ENCODE results near the gene DNASE1L3.
A peak's percentile ranks its signal among the peaks of the same experiment; 100 is the strongest.

The DNASE1L3 gene

DNA sequence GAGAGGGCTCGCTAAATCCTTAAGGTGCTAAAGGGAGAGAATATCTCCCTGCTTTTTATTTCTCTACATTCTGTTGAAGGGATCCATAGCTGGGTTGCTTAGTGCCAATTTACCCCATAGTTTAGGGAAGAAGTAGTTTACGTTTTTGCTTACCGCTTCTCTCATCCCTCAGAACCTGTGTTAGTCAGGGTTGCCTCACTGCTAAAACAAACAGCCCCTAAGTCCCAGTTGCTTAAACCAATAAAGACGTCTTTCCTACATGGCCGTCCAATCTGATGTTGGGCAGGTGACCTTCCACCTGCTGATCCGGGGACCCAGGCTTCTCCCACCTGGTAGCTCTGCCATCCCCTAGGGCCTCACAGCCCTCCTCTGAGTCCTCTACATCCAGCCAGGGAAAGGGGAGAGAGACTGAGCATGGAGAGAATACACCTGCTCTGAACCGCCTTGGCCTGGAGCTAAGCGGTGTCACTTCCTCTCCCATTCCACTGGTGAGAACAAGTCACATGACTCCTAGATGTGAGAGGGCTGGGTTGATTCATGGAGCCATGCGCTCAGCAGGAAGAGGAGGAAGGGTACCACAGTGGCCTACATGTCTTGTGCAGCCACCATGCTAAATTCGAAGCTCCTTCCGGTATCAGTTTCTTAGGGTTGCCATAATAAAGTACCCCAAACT is 26.3 kb downstream of the DNASE1L3 start:
- H3K27ac Mint-ChIP-seq: no peak overlapping the region
- CTCF ChIA-PET: interaction anchor here (0.9 to 3.9 kb wide), 9 partner anchors 11 to 123 kb away, joined by 3 to 26 read pairs (median 4); no protein-coding TSS in a partner anchor
- DNase-seq: no peak

DNA sequence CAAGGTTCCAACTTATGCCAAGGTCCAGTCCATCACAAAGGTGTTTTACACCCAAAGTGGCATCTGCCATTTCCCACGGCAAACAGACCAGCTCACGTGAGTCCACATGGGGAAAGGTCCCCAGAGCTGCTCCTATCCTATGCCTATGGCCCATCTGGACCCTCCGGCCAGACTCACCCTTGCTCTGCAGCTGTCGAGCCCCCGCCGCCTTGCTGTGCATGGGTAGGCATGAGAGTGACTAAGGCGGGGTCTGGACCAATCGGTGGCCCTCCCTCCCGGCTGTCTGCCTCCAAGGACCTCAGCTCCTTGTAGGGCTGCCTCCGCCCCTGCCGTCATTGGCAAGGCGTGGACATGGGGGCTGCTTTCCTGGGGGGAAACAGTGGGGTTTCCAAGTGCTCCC is 26.9 kb downstream of the DNASE1L3 start:
- no peak overlapping the region for H3K4me3 Mint-ChIP-seq
- no peaks in the 10 kb centered on the region for H3K9me3 Mint-ChIP-seq
- H3K36me3 Mint-ChIP-seq: no peaks in the 10 kb centered on the region
- no peak for DNase-seq
- CTCF ChIA-PET: interaction anchor here (0.5 to 3.9 kb wide), 10 partner anchors 10 to 124 kb away, joined by 3 to 26 read pairs (median 4); no protein-coding TSS in a partner anchor
- H3K4me1 Mint-ChIP-seq: peaks cover 6% of the 10 kb centered on the region
- H3K27me3 Mint-ChIP-seq: peaks cover 32% of the 10 kb centered on the region
- no peak overlapping the region for H3K27ac Mint-ChIP-seq

More for the DNA sequence above, 26.3 kb downstream of the DNASE1L3 start:
- peaks cover 4% of the 10 kb centered on the region for H3K4me1 Mint-ChIP-seq
- H3K36me3 Mint-ChIP-seq: no peaks in the 10 kb centered on the region
- peaks cover 32% of the 10 kb centered on the region for H3K27me3 Mint-ChIP-seq
- no peaks in the 10 kb centered on the region for H3K9me3 Mint-ChIP-seq
- no peak overlapping the region for H3K4me3 Mint-ChIP-seq

DNA sequence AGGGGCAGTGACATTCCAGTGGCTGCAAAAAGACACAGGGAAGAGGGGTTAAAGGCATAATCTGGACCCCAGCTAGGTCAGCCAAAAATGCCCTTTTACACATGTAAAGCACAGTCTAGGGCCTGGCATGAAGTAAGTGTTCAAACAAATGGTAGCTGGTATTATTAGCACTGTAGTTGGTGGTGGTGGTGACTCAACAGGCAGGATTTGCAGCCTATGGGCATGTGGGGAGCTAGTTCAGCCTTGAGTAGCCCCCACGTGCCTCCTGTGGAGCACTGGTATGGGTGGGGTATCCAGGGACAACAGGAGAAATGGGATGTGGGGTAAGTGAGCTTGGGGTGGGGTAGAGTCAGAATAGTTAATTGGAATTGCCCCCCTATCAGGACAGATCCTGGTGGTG is 27.6 kb downstream of the DNASE1L3 start:
- DNase-seq: no peak
- CTCF ChIA-PET: interaction anchor here (0.8 to 3.9 kb wide), 5 partner anchors 11 to 124 kb away, joined by 3 to 26 read pairs (median 4); no protein-coding TSS in a partner anchor

DNA sequence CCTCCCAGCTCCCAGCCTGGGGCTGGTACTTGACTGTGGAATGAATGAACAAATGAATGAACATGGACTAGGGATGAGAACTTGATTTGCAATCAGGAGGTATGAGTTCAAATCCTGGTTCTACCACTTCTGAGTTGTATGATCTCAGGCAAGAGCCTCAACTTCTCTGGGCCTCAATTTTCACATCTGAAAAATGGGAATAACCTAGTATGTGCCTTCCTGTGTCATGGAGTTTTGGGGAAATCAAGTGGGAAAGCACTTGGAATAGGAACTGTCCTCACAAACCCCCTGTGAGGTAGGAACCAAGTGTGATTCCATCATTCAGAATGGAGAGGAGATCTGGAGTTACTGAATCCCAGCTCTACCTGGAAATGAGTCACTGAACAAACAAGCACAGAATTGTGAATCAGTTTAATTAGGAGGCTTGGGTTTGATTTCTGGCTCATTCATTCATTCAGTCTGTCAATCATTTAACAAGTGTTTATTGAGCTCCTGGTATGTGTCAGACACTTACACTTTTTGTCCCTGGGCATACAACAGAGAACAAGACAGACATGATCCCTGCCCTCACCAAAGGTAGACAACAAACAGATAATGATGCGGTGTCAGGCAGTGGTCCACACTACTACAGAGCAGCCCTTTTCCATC is 29.7 kb downstream of the DNASE1L3 start:
- H3K4me1 Mint-ChIP-seq: peaks cover 18% of the 10 kb centered on the region
- H3K27ac Mint-ChIP-seq: no peak overlapping the region
- no peak for DNase-seq
- no peak overlapping the region for H3K4me3 Mint-ChIP-seq
- CTCF ChIA-PET: interaction anchor here (2.4 to 6.6 kb wide), 2 partner anchors 8 to 15 kb away, joined by 6 to 50 read pairs; no protein-coding TSS in a partner anchor
- H3K36me3 Mint-ChIP-seq: no peaks in the 10 kb centered on the region
- peaks cover 43% of the 10 kb centered on the region for H3K27me3 Mint-ChIP-seq
- H3K9me3 Mint-ChIP-seq: no peaks in the 10 kb centered on the region

More for the DNA sequence above, 27.6 kb downstream of the DNASE1L3 start:
- H3K4me3 Mint-ChIP-seq: no peak overlapping the region
- peaks cover 39% of the 10 kb centered on the region for H3K27me3 Mint-ChIP-seq
- H3K4me1 Mint-ChIP-seq: peaks cover 12% of the 10 kb centered on the region
- H3K9me3 Mint-ChIP-seq: no peaks in the 10 kb centered on the region
- no peak overlapping the region for H3K27ac Mint-ChIP-seq
- H3K36me3 Mint-ChIP-seq: no peaks in the 10 kb centered on the region

DNA sequence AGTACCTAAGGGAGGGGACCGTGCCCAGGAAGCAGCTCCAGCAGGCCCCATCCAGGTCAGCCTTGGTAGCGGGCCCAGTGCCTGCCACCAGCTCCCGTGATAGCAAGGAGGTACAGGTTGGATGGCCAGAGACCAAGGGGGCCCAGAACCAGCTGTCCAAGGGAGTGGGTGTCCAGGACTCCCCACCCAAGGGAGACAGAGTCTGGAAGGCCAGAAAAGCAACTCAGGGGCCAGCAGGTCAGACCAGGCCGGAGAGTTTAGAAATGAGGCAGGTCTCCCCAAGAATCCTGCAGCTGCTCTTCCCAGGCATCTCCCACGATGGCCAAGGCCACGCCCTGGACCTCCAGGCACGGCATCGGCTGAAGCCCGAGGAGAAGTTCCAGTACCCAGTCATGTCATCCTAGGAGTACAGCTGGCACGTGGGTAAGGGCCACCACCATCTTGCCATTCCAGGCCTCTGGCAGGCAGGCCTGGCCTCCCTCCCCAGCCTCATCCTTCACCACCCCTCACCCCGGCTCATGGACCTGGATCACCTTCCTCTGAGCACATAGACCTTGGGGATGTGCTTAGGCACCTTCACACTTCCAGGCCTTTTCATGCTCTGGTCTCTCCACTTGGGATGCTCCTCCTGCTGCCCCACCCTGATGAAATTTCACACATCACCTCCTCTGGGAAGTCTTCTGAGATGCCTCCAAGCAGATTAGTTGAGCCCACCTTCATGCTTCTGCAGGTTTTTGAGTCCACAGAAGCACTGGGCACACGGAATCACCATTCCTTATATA is 30.5 kb downstream of the DNASE1L3 start:
- Mint-ChIP-seq H3K4me3 (no peak overlapping the region), H3K36me3 (no peaks in the 10 kb centered on the region), H3K27ac (no peak overlapping the region), H3K9me3 (no peaks in the 10 kb centered on the region), H3K27me3 (peaks cover 51% of the 10 kb centered on the region), H3K4me1 (peaks cover 22% of the 10 kb centered on the region)
- no peak for DNase-seq
- CTCF ChIA-PET: interaction anchor here (0.6 to 6.6 kb wide), 7 partner anchors 9 to 217 kb away, joined by 3 to 50 read pairs (median 6); partner anchors contain the start of genes ABHD6, HTD2 and RPP14

DNA sequence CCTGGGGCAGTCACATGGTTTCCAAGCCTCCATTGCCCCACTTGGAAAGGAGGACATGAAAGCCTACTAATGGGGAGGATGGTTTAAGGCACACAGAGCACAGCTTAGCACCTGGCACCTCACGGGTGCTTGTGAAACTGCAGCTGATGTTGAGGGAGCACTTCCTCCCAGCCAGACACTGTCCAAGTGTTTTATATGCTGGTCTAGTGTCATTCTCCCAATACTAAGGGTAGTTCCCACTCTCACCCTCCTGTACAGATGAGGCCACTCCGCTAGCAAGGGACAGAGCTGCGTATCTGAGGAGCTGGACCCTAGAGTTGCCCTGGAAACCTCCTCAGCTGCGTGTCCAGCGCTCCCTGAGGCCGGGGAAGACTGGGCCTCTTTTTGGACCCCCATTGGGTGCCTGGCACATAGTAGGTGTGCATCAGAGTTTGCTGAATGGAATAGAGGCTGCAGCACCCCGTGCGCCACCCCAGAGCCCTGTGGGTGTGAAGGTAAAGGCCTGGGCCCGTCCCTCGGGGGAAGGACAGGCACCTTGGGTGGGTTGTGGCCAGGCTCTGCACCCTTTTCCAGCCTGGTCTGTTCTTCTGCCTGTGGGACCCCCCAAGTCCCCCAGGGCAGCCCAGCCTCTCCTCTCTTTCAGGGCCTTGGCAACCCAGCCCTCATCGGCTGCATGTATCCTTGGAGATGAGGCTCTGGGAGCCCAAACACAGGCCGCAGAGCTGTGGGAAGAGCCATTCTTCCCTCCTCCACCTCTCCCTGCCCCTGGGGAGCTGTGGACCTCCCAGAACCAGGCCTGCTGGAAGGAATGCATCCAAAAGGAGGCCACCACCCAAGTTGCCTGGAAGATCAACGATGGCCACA is 31.3 kb downstream of the DNASE1L3 start:
- H3K4me3 Mint-ChIP-seq: no peak overlapping the region
- peaks cover 54% of the 10 kb centered on the region for H3K27me3 Mint-ChIP-seq
- no peaks in the 10 kb centered on the region for H3K9me3 Mint-ChIP-seq
- DNase-seq: no peak
- CTCF ChIA-PET: interaction anchor here (0.6 to 6.6 kb wide), 12 partner anchors 10 to 216 kb away, joined by 3 to 50 read pairs (median 6); partner anchors contain the start of genes ABHD6, HTD2 and RPP14
- H3K36me3 Mint-ChIP-seq: no peaks in the 10 kb centered on the region
- peaks cover 22% of the 10 kb centered on the region for H3K4me1 Mint-ChIP-seq
- no peak overlapping the region for H3K27ac Mint-ChIP-seq

DNA sequence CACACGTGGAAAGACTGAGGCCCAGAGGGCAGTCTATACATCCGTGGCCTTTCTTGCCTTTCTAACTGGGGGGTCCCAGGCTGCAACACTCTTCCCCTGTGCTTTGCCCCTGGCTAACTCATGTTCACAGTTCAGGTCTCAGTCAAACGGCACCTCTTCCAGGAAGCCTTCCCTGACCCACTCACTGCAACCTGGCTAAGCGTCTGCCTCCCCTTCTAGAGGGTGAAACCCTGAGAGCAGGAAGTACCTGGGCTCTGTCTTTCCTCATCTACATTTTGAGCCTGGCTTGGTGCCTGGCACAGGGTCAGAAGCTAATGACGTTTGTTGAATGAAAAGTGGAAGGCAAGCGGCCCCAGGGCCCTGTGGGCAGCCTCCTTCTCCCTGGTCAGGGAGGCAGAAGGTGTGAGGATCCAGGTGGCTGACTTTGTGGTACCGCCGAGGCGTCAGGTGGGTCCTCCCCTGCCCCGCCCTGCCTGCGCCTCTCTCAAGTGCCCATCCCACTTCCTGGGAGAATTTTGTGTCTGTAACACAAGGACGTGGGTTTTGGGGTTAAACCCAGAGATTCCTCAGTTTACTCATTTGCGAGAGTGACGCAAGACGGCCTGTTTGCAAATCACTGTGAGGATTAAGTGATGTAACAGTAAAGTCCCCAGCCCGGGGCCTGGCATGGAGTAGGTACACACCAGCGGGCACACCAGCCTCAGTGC is 32.1 kb downstream of the DNASE1L3 start:
- Mint-ChIP-seq H3K4me1 (peaks cover 22% of the 10 kb centered on the region), H3K36me3 (no peaks in the 10 kb centered on the region), H3K27me3 (peaks cover 57% of the 10 kb centered on the region), H3K4me3 (no peak overlapping the region), H3K9me3 (no peaks in the 10 kb centered on the region), H3K27ac (no peak overlapping the region)
- DNase-seq: no peak
- CTCF ChIA-PET: interaction anchor here (0.7 to 6.6 kb wide), 23 partner anchors 11 to 453 kb away, joined by 3 to 50 read pairs (median 5); partner anchors contain the start of genes ABHD6, FLNB, HTD2 and RPP14

DNA sequence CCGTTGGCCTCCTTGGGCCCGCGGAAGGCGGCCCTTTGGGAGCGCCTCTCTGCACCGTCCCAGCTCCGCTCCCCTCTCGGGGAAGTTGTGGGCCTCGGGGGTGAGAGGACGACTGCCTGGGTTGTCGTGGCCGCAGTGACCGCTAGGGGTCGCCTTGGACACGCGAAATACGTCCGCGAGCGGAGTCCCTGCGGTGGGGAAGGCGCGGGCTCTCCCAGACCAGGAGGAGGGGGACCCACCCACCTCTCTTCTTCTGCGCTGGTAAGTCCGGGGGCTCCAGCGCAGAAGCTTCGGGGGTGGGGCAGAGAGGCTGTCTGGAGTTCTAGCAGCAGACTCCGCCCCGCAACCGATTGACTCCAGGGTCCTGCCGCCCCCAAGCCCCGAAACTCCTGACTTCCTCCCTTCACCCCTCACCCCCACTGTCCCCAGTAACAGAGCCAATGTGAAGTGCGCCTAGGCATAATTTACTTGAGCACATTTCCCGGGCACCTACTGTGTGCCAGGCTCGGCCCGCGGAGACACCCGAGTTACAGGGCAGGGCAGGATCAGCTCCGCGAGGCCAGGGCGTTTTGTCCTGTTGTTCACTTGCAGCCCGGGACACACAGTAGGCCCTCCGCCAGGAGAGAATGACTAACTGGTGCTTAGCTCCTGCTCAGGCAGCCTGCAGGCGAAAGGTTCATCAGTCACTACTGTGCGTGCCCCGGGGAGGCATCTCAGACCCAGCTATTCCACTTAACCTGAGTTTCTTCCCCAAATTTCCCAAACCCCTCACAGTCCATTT is 32.8 kb downstream of the DNASE1L3 start:
- CTCF ChIA-PET: interaction anchor here (0.6 to 6.6 kb wide), 31 partner anchors 8 to 781 kb away, joined by 3 to 50 read pairs (median 4); partner anchors contain the start of genes ABHD6, FLNB, HTD2 and RPP14
- Mint-ChIP-seq H3K27ac (no peak overlapping the region), H3K27me3 (peaks cover 53% of the 10 kb centered on the region), H3K4me3 (peak overlapping the region; percentile 50), H3K9me3 (no peaks in the 10 kb centered on the region), H3K36me3 (no peaks in the 10 kb centered on the region), H3K4me1 (peaks cover 22% of the 10 kb centered on the region)
- peak; percentile 93 for DNase-seq

DNA sequence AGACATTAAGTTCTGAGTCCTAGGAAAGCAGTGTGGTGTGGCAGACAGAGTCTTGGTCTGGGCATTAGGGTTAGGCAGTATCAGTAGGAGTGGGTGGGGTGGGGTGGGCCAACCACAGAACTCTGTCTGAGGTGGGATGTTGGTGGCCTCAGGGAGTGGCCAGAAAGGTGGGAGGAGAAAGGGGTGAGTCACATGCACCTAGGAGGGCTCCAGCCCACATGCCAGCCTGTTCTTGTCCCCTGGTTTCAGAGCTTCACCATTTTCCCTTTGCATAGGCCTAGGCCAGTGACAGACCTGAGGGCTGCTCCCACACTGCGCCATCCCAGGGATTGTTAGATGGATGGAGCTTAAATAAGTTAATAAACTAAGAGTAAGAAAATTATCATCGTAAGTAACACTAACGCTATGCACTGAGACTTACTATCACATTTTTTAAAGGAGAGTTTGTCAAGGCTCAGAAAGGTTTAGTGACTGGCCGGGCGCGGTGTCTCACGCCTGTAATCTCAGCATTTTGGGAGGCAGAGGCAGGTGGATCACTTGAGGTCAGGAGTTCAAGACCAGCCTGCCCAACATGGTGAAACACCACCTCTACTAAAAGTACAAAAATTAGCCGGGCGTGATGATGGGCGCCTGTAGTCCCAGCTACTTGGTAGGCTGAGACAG is 33.8 kb downstream of the DNASE1L3 start:
- peak overlapping the region; percentile 10 for H3K4me3 Mint-ChIP-seq
- CTCF ChIA-PET: interaction anchor here (0.6 to 6.6 kb wide), 27 partner anchors 9 to 780 kb away, joined by 3 to 50 read pairs (median 5); partner anchors contain the start of genes ABHD6, FLNB, HTD2 and RPP14

DNA sequence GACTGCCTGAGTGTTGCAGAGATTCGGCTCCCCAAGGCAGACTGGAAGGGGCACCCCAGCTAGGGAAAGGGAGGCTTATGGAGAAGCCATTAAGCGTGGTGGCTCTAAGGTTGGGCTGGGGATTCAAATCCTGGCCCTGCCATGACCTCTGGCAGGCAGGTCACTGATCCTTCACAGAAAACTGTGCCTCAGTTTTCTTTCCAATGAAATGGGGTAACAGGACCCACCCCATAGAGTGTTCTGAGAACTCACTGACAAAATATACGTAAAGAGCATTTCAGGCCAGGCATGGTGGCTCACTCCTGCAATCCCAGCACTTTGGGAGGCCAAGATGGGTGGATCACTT is 34.6 kb downstream of the DNASE1L3 start:
- H3K36me3 Mint-ChIP-seq: no peaks in the 10 kb centered on the region
- H3K27me3 Mint-ChIP-seq: peaks cover 43% of the 10 kb centered on the region
- H3K27ac Mint-ChIP-seq: no peak overlapping the region
- peaks cover 22% of the 10 kb centered on the region for H3K4me1 Mint-ChIP-seq
- H3K9me3 Mint-ChIP-seq: no peaks in the 10 kb centered on the region
- no peak for DNase-seq
- H3K4me3 Mint-ChIP-seq: no peak overlapping the region
- CTCF ChIA-PET: interaction anchor here (0.8 to 6.6 kb wide), 4 partner anchors 10 to 169 kb away, joined by 3 to 50 read pairs (median 18); partner anchors contain the start of gene FLNB

More for the DNA sequence above, 33.8 kb downstream of the DNASE1L3 start:
- Mint-ChIP-seq H3K27ac (no peak overlapping the region), H3K36me3 (no peaks in the 10 kb centered on the region), H3K9me3 (no peaks in the 10 kb centered on the region), H3K27me3 (peaks cover 49% of the 10 kb centered on the region), H3K4me1 (peaks cover 22% of the 10 kb centered on the region)
- DNase-seq: no peak

DNA sequence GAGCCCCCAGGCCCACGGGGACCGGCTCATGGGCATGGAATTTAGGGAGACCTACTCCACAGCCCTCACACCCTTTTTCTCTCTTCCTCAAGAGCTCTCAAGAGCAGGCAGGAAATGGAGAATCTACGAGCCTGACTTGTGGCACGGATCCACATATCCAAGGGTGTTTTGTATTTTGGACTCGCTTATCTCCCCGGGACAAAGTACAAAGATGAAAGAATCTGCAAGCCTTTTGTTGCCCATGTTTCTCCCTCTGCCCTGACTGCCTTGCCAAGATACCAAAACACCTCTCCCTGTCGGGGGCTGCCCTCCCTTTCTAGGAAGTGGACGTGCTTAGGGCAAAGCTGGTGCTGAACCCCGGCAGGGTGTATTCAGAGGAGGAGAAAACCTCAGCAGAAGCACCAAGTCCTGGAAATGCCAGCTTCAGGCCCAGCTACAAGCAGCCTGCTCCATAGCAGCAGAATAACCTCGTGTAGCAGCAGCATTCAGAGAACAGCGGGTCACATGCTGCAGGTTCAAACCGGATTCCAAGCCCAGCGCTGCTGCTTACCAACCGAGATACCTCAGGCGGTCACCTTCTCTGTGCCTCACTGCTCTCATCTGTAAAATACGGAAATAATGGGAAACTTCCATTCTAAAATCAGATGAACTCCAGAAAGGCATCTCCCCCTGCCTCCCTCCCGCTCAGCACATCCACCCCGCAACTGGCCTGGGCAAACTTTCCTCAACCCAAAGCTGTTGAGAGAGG is 35.2 kb downstream of the DNASE1L3 start:
- no peaks in the 10 kb centered on the region for H3K9me3 Mint-ChIP-seq
- no peaks in the 10 kb centered on the region for H3K36me3 Mint-ChIP-seq
- DNase-seq: no peak
- H3K27me3 Mint-ChIP-seq: peaks cover 39% of the 10 kb centered on the region
- H3K27ac Mint-ChIP-seq: no peak overlapping the region
- no peak overlapping the region for H3K4me3 Mint-ChIP-seq
- CTCF ChIA-PET: interaction anchor here (0.8 to 6.6 kb wide), 4 partner anchors 10 to 168 kb away, joined by 3 to 50 read pairs (median 18); partner anchors contain the start of gene FLNB
- H3K4me1 Mint-ChIP-seq: peaks cover 22% of the 10 kb centered on the region

Measured in activated naive CD4-positive, alpha-beta T cell treated with anti-CD3 and anti-CD28 coated beads, Interleukin-2, amount 10 ng/mL, durations not matched to agents 7 days and 5 days (primary cell).